HepG2 (cell line): ENCODE results near the gene ZNF618. TPM values are rescaled to one million over a fixed set of nuclear protein-coding genes. Genes with fewer than 3 reads are reported as not detected.
A peak's percentile ranks its signal among the peaks of the same experiment; 100 is the strongest.

Experiments used
- GMEB1 ChIP-seq: sonication (generic); formaldehyde crosslinking; IDR thresholded peaks from 2 replicates; pipeline ENCODE4 v1.5.1; 2020; ENCODE audit warnings: missing genetic modification reagents, mild to moderate bottlenecking, borderline replicate concordance
- GMEB2 ChIP-seq: IDR thresholded peaks from 2 replicates; pipeline ENCODE4 v1.6.1; 2016; ENCODE audit warnings: missing biosample characterization, missing genetic modification reagents, low read depth
- HNF1B ChIP-seq: sonication (generic); formaldehyde crosslinking; IDR thresholded peaks from 2 replicates; pipeline ENCODE4 v1.5.1; 2020; ENCODE audit warnings: mild to moderate bottlenecking, moderate library complexity, missing genetic modification reagents
- HOXA3 ChIP-seq: sonication (generic); formaldehyde crosslinking; IDR thresholded peaks from 2 replicates; pipeline ENCODE4 v1.5.0; 2020; ENCODE audit warnings: missing genetic modification reagents
- KDM3A ChIP-seq: IDR thresholded peaks from 2 replicates; pipeline ENCODE4 v1.6.1; 2018; ENCODE audit warnings: low read depth, missing compliant biosample characterization
- NAIF1 ChIP-seq: sonication (generic); formaldehyde crosslinking; IDR thresholded peaks from 2 replicates; pipeline ENCODE4 v1.5.0; 2020; ENCODE audit warnings: mild to moderate bottlenecking, missing genetic modification reagents, borderline replicate concordance
- NCOR1 ChIP-seq: fragments of 200-600 bp; sonication (generic); IDR thresholded peaks from 2 replicates; pipeline ENCODE4 v1.7.0; 2017; ENCODE audit warnings: antibody characterized with exemption, low read length, borderline replicate concordance
- PRDM10 ChIP-seq: sonication (generic); formaldehyde crosslinking; IDR thresholded peaks from 2 replicates; pipeline ENCODE4 v1.4.0; 2020; ENCODE audit warnings: low read depth, missing genetic modification reagents
- TGIF2 ChIP-seq: IDR thresholded peaks from 2 replicates; pipeline ENCODE4 v1.6.1; 2016; ENCODE audit warnings: control low read depth, missing compliant biosample characterization
- ZNF235 ChIP-seq: sonication (generic); formaldehyde crosslinking; IDR thresholded peaks from 2 replicates; pipeline ENCODE4 v1.8.1; 2023; ENCODE audit warnings: mild to moderate bottlenecking, missing genetic modification reagents, borderline replicate concordance
- ZNF609 ChIP-seq: sonication (generic); formaldehyde crosslinking; IDR thresholded peaks from 2 replicates; pipeline ENCODE4 v1.4.0; 2020; ENCODE audit warnings: mild to moderate bottlenecking, missing genetic modification reagents, borderline replicate concordance
- ZNF883 ChIP-seq: sonication (generic); formaldehyde crosslinking; IDR thresholded peaks from 2 replicates; pipeline ENCODE4 v1.5.1; 2020; ENCODE audit warnings: mild to moderate bottlenecking, missing genetic modification reagents; ENCODE audit errors: not compliant biosample characterization
- ZNF891 ChIP-seq: sonication (generic); formaldehyde crosslinking; IDR thresholded peaks from 2 replicates; pipeline ENCODE4 v1.5.0; 2020; ENCODE audit warnings: mild to moderate bottlenecking, missing genetic modification reagents
- ZSCAN25 ChIP-seq: sonication (generic); formaldehyde crosslinking; IDR thresholded peaks from 2 replicates; pipeline ENCODE4 v1.8.0; 2022; ENCODE audit warnings: mild to moderate bottlenecking, missing genetic modification reagents
- polyA plus RNA-seq, 8 experiments: library from polyadenylated mRNA; depleted of rRNA in 3 of 8; stranded (reverse) in 7 of 8; unstranded in 1 of 8; fragments of >200 nt; fragmentation: Illumina TruSeq in 4 of 8; extraction: Trizol in 4 of 8; gene quantifications; 2 replicates each; pipeline versions ENCODE4 v1.2.1 to v1.2.3, GENCODE V29; 2011 to 2016; ENCODE audit warnings: low read depth in 4 of 8, missing spikeins in 1 of 8, mixed read lengths in 1 of 8; ENCODE audit not compliant: insufficient read depth in 1 of 8
- total RNA-seq, 5 experiments: library from RNA; depleted of rRNA; stranded (reverse); fragments of >200 nt; fragmentation: Illumina TruSeq; extraction: Trizol; gene quantifications; 2 replicates each; pipeline ENCODE4 v1.2.3, GENCODE V29; 2016; ENCODE audit warnings: low read depth in 1 of 5

ZNF618 gene
- total and polyA plus RNA-seq, 2 of the 13 experiments (the other 11 are each of a cell fraction or from before 2014, with no cell fraction given) = 0.07 TPM

GRCh38 chr9:114078021-114078780, 202.1 kb downstream of the ZNF618 start, which contains the start of gene AMBP (continued):
- TF ChIP-seq PRDM10 (CRISPR knock-in tag) = peak; percentile 92
- TF ChIP-seq ZNF609 (CRISPR knock-in tag) = peak; percentile 98
- TF ChIP-seq GMEB1 (CRISPR knock-in tag) = peak; percentile 66; the same call in 1 of the 2 replicates
- peak; percentile 94 for TF ChIP-seq ZNF891 (CRISPR knock-in tag)
- no peak for TF ChIP-seq ZNF883 (CRISPR knock-in tag)
- no peak for TF ChIP-seq NAIF1 (CRISPR knock-in tag)
- peak; percentile 96 for TF ChIP-seq KDM3A (CRISPR knock-in tag)
- peak; percentile 91 for TF ChIP-seq TGIF2 (CRISPR knock-in tag)
- TF ChIP-seq NCOR1 = peak; percentile 80; the same call in 1 of the 2 replicates
- peak; percentile 99 for TF ChIP-seq HNF1B (CRISPR knock-in tag)
- peak; percentile 92 for TF ChIP-seq ZSCAN25 (CRISPR knock-in tag)
- no peak for TF ChIP-seq GMEB2 (CRISPR knock-in tag)
- peak; percentile 91; the same call in 1 of the 2 replicates for TF ChIP-seq ZNF235
- peak; percentile 87 for TF ChIP-seq HOXA3 (CRISPR knock-in tag)
